Activated CD4-positive, alpha-beta T cell treated with anti-CD3 and anti-CD28 coated beads for 4 hours (primary cell): ENCODE data around the gene XRCC4.

ENCODE experiments used
- DNase-seq, 2 donors: peaks; one replicate each; pipeline ENCODE4 v3.0.0-alpha.2; 2020

Gene XRCC4

DNA sequence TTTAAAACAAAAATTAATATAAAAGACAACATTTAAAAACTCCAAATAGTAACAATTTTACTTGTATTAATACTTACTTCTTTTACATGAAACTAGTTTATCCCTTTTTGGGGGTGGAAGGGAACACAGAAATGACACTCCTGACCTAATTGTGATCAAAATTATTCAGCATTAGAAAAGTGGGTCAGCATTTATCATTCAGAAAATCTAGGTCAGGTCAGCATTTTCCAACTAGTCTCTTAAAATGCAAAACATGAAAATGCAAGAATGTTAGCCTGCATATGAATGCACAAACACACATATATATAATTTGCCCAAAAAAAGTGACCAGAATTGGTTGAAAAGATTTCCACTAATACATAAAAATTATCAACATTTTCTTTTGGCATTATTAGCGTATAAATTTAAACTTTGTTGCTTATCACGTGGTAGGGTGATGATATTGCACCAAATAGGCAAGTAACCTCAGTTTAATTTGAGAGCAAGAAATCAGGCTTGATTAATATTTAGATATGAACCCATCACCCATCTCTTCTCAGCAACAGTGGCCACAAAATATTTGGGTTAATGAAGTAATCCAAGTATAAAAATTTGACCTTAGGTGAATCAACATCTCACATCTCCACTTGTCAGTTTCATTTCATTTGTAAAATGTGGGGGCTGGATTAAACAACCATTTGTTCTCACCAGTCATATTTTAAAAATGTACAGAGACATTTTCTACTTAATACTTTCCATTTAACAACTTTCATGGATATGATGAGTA is 5.9 kb upstream of the XRCC4 start:
- DNase-seq, result no peak

DNA sequence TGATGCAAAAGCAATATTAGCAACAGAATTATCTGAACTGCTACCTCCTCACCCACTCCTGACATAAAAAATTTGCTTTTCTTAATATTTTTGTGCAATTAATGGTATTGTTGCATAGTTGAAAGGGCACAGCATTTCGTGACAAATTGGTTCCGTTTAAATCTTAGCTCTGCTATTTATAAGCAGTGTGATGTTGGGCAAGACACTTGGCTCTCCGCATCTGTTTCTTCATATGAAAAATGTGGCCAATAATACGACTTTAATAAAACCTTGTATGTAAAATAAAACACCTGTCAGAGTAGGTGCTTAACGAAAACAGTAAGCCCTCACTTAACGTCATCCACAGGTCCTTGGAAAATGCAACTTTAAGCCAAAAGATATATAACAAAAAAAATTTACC is 4.4 kb upstream of the XRCC4 start:
- no peak for DNase-seq

DNA sequence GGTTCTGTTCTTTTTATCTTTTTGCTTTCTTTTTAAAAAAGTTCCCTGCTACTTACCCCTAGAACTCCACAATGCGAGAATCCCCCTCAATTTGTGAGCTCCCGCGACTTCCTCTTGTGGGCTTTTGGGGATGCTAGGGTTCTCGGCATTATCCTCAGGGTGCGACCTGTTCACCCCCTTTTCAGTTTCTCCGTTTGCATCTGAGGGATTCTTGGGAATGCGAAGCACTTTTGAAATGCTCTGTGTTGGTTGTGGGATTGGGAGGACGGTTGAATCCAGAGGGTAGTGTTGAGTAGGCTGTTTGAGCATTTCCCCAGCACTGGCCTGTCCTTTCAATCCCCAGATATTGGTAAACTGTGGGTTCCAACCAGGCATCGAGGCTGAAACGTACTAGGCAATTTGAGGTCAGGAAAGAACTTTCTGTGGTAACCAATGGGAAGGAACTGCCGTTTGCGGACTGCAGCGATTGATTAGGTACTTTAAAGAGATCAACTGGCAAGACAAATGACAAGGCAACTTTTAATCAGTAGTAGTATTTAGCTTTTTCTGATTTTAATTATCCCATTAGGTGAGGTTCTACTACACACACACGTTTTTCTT is 415 bp downstream of the XRCC4 start:
- no peak for DNase-seq

DNA sequence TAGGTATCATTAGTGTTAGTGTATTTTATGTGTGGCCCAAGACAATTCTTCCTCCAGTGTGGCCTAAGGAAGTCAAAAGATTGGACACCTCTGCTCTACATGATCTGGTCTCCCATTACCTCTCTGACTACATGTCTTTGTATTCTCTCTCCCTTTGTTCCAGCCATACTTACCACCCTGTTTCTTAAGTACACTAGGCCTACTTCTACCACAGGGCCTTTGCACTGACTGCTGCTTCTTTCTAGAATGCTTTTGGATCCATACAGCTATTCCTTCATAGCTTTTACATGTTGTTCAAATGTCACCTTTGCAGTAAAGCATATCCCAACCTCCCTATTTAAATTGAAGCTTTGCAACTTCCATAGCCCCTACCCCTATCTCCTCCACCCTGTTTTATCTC is 5.4 kb downstream of the XRCC4 start:
- no peak for DNase-seq

DNA sequence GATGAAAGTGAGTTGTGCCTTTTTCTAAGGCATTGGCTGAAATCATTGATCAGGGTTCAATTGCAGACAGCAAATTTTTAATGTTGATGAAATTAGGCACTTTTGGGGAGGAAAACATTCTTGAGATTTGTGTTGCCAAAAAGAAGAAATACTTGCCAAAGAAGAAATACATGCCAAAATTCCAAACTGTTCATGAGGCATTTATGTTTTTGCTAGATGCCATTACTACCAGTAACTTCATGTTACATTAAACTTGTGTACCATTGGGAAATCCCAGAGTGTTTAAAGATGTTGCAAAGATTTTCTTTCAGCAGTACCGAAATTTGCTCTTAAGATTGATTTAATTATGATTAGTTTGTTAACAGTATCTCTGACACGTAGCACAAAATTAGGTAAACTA is 7.0 kb downstream of the XRCC4 start:
- no peak for DNase-seq

DNA sequence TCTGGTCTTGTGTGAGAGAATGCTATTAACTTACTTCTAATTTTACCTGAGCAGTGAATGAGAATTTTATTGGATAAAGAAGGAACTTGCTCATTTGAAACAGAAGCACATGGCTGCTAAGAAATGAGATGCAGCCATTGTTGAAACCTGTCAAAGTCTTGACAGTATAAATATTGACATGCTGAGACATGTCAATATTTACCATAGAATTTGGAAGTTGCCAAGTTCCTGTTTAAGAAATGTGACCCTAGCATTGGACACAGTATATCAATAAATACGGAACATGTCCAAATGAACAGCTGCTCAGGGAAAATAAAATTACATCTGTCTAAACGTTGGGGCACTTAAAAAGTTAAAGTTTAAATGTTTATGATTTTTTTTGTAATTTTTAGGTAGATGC is 7.8 kb downstream of the XRCC4 start:
- no peak for DNase-seq

DNA sequence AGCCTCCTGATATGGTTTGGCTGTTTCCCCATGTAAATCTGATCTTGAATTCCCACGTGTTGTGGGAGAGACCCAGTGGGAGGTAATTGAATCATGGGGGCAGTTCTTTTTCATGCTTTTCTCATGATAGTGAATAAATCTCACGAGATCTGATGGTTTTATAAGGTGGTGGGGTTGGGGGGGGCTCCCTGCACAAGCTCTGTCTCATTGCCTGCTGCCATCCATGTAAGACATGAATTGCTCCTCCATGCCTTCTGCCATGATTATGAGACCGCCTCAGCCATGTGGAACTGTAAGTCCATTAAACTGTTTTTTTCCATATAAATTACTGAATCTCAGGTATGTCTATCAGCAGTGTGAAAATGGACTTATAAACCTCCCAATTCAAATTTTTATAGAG is 12.8 kb downstream of the XRCC4 start:
- DNase-seq, result no peak

DNA sequence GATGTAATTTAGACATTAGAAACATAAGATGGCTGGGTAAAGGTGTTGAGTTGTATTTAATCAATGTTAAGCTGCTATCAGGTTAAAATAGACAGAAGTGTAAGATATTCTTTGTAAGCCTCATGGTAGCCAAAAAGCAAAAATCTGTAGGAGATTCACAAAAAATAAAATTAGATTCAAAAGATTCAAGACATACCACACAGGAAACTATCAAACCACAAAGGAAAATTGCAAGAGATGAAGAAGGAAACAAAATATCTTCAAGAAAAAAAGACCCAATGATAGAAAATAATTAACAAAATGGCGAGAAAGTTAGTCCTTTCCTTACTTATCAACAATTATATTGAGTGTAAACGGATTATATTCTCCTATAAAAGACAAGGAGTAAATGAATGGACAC is 15.3 kb downstream of the XRCC4 start:
- no peak for DNase-seq

DNA sequence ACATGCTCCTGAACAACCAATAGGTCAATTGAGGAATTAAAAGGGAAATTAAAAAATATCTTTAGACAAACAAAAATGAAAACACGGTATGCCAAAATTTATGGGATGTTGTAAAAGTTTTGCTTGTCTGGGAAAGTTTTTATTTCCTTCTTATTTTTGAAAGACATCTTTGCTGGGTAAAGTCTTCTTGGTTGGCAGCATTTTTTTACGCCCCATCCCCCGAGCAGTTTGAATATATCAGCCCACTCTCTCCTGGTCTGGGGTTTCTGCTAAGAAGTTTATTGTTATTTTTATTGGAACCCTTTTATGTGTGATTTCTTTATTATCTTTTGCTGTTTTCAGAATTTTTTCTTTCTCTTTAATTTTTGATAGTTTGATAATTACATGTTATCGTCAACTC is 16.3 kb downstream of the XRCC4 start:
- DNase-seq, result no peak

DNA sequence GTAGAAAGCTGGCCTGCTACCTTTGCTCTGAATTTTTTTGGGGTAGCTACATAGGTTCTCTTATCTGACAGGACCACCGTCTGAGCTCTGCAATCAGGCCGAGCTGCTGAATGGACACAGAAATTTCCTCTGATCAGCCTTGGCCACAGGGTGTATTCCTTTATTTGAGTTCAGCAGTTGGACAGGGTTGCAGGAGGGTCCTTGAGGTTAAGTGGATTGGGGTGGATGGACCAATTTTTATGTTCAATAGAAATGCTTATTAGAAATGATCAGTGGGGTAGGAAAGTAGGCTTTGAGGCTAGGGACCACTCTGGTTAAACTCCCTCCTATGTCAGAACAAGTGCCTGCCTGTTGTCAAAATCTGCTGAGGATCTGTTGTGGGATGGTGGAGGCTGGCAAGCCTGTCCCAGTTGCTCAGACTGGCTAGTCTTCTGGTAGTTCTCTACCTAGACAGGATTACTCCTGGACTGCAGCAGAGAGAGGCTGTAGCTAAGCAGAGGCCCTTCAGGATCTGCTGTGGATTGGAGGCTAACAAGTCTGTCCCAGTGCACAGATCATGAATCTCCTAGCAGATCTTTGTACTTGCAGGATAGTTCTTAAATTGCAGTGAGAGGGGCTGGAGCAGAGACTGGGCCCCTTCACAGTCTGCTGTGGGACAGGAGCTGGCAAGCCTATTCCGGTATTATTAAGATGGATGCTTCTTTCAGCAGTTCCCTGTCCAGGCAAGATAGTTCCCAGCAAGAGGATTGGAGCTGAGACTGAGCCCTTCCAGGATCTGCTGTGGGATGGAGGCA is 18.0 kb downstream of the XRCC4 start:
- no peak for DNase-seq

DNA sequence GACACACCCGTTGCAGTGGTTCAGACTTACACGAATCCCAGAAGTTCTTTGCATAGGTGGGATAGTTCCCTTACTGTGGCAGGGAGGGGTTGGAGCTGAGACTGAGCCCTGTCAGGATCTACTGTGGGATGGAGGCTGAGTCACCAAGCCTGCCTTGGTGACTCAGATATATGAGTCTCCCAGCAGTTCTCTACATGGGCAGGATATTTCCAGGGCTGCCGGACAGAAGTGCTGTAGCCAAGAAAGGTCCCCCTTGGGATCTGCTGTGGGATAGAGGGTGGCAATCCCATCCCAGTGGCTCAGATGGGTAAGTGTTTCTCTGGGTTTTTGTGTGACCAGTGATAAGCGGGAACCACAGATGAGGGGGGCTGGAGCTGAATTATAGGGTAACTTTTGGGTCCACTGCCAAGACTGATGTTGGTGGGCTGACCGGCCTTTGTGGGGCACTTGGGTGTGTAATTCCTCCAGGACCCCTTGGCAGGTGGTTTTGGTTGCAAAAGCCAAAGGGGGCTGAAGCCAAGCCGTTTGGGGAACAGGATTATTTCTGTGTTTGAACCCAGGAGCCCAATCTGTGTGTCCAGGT is 18.7 kb downstream of the XRCC4 start:
- DNase-seq, result no peak

DNA sequence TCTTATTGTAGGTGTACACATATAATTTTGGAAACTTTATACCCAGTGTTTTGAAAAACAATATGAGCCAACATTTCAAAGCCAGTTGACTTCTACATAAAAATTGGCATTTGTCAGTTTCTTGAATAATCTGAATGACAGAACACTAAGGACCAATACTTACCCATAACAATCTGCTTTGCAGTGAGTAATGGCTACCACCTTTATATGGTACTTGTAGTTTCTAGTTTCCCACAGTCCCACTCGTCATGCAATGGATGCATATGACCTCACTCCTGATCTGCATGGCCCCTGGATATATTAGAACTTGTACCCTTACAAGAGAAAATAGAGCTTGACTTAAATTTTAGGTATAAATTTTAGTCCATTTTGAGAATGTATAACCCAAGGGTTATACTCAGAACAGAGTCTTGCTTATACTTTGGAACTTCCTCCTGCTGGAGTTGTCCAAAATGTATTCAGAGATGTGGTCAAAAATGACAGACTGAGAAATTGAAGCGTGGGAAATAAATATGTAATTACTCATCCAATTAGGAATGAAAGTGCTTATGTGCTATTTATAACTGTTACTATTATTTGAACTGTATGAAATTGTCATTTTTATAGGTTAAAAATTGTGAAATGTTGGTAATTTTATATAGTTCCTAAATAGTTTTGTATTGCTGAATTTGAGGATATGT is 19.5 kb downstream of the XRCC4 start:
- DNase-seq, result no peak

DNA sequence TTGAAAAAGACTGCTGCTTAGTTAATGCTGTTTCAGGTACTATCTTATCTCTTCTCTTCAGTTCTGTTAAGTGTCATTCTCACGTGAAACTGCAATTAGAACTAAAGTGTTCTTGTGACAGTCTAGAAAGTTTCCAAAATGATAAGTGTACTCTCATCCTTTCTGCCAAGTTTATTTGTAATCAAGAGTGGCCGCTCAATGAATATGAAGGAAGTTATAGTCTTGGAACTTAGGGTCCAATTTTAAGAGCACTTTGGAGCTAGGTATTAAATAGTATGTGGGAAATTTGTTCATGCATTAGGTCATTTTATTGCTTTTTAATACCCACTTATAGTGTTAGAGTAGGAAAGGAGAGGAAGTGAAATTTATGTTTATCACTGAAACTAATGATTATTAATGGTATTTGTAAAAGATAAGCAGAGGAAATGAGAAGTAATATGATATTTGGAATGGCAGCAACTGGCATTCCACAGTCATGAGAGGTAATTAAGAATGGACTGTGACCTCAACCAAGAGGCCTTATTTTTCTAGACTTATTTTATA is 20.4 kb downstream of the XRCC4 start:
- no peak for DNase-seq

DNA sequence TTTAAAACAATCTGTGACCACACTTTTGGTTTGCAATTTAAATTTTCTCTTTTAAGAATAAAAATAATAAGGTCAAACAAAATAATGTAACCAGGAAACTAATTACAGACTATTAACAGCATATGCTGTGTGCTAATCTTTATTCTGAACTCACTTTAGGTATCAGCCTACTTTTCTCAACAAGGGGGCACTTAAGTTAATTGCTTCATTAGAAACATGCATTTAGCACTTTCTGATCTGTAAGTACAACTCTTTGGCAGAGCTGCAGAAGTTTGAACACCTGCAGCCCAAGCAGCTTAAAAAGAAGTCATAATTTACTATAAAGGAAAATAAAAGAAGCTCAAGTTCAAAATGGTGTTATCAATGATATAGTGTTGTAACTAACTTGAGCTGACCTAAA is 21.7 kb downstream of the XRCC4 start:
- no peak for DNase-seq

DNA sequence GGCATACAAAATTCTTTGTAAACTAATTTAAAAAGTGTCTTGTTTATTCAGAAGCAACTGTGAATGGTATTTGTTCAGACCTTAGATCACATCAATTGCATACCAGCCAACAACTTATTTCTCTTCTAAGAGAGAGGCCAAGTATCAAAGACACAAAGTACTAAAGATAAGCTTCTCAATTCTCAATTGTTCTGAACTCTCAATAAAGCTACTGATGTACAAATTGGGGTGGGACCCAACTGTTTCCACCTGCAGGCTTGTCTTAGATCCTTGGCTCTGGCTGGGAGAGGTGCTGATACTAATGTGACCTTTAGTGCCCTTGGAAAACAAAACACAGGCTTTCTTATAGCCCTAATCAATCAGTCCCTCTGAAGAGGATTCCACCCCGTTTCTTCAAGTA is 22.1 kb downstream of the XRCC4 start:
- DNase-seq, result no peak

DNA sequence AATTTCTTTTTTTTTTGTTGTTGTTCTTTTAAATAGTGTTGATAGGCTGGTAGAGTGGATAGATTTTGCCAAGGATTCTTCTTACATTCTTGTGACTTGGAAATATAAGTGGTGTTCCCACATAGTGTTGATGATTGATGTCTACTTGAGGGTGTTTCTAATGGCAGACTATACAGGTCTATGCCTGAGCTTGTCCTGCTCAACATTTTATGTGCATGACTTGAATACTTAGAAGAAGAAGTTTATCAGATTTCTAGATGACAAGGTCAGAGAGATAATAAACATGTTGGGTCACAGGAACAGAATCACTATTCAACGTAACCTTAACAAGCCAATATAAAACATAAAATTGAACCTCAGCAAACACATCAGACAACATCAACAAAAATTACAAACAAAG is 24.2 kb downstream of the XRCC4 start:
- no peak for DNase-seq

DNA sequence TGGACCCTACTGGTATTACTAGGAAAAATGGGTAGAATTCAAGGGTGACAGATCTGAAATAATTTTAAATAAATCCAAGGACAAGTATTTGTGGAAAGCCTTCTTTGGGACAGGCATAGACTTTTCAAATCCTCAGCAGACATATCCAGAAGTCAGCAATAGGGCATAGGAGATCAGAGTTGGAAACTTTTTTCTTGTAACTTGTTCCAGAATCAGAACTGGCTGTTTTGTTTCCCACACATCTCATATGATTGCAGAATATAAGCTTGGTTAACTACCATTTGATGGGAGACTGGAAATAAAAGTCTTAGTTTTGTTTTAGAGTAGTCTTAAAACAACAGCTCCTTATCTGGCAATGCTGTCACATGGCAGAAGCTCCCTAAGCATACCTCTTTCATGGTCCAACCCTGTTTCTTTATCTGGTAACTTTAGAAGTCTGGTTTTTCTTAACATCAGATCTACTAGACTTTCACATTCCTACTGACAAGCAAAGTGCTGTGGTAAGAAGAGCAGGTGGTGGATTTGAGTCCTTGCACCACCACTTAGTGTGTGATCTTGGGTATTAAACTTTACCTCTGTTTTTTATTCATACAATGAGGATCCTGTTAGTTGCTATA is 25.1 kb downstream of the XRCC4 start:
- no peak for DNase-seq

DNA sequence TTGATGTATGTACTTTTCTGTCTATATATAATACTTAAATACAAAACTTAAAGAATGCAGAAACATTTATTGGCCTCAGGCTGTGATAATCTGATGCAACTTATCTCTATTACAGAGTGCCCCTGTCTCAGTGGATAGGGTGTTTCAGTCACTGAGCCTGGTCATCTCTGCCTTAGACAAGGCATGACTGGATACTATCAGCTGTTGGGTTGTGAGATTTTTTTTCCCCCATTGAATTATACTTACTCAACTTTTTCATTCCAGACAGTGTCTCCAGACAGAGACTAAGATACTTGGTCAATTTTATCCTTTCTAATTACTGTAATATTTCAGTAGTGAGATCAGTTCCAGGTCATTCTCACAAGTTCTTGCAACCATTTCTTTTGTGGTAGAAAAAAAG is 26.7 kb downstream of the XRCC4 start:
- no peak for DNase-seq

DNA sequence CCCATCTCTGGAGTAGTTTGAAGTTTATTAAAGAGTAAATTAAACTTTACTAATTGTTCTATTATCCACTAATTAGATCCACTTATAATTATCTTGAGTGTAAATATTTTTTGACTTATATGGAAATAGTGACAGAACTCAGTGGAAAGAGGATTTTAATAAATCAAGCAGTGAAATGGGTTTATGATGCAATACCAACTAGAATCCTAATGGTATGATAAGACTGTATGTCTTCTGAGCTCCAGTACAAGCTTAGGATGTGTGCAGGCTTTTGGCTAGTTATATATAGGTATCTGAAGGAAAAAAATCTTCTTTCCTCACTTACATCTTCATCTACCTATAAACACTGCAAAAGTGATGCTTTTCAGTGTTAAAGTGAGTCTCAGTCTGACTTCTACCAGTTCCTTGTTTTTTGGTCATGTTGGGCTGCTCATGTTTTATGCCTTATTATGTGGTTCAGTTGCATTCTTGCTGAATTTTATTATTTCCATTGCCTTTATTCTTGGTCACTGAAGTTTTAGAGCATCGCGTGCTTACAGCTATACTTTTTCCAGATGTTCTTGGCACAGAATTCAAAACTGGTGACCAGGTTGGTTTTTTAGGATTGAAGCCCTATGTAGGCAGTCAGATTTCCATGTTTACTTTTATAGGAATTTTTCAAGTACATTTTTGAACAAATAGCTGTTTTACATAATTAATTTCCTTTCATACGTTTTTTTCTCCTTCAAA is 30.5 kb downstream of the XRCC4 start:
- no peak for DNase-seq

DNA sequence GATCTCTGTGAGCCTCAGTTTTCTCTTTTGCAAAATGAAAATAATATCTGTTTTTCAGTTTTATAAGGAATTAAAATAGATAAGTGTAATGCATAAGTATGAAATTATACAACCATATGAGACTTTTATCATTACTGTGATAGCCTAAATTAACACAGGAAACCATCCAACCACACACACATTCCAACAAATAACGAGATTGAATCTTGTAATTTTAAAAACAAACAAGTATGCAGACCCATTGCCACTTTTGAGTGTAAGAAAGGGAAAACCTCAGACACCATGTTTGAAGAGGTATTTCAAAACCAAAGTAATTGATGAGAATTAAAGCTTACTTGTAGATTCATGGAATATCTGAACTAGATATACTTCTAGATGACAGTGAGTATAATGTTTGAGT is 32.0 kb downstream of the XRCC4 start:
- DNase-seq, result no peak

DNA sequence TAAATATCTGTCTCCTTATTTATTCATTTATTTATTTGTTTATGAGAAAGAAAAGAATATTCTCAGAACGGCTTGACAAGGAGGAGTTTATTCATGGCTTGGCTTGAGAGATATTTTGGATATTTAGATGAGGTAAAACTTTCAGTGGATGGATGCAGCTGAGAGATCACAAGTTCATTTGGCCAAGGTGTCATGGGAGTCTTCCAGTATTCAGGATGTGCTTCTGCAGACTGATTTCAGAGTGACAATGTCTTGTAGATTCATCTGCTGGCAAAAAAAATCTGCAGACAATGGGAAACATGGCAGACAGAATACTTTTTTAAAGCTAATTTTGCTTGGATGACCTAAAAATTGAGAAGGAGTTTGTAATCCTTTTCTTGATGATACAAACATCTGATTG is 38.5 kb downstream of the XRCC4 start:
- DNase-seq, result no peak

DNA sequence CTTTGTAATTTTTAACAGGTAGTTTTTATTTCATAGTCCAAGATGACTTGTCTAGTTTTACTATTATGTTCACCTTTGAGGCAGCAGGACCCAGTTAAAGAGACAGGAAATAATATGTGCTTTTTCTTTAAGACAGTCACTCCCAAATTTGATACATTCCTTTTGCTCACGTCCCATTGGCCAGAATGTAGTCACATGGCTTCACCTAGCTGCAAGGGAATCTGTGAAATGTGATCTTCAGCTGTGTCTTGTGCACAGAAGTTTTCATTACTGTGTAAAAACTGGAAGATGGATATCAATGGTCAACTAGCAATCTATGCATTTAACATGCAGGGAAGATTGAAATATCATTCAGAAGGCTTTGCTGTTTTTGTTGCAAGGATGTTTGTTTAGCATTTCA is 41.1 kb downstream of the XRCC4 start:
- no peak for DNase-seq
